GM18870 (cell line): ENCODE results near the gene LLGL2.
"Not testable (repeated sequence)": the region's sequence is repeated elsewhere in the genome, so short reads cannot be mapped to it uniquely, and the experiment has no call there.

Experiments
- ATAC-seq: cut with Tn5 transposase; IDR thresholded peaks from one replicate; pipeline ENCODE4 v1.9.1; 2021; ENCODE audit warnings: moderate library complexity; ENCODE audit not compliant: unreplicated experiment

The LLGL2 gene, protein sequence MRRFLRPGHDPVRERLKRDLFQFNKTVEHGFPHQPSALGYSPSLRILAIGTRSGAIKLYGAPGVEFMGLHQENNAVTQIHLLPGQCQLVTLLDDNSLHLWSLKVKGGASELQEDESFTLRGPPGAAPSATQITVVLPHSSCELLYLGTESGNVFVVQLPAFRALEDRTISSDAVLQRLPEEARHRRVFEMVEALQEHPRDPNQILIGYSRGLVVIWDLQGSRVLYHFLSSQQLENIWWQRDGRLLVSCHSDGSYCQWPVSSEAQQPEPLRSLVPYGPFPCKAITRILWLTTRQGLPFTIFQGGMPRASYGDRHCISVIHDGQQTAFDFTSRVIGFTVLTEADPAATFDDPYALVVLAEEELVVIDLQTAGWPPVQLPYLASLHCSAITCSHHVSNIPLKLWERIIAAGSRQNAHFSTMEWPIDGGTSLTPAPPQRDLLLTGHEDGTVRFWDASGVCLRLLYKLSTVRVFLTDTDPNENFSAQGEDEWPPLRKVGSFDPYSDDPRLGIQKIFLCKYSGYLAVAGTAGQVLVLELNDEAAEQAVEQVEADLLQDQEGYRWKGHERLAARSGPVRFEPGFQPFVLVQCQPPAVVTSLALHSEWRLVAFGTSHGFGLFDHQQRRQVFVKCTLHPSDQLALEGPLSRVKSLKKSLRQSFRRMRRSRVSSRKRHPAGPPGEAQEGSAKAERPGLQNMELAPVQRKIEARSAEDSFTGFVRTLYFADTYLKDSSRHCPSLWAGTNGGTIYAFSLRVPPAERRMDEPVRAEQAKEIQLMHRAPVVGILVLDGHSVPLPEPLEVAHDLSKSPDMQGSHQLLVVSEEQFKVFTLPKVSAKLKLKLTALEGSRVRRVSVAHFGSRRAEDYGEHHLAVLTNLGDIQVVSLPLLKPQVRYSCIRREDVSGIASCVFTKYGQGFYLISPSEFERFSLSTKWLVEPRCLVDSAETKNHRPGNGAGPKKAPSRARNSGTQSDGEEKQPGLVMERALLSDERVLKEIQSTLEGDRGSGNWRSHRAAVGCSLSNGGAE

DNA sequence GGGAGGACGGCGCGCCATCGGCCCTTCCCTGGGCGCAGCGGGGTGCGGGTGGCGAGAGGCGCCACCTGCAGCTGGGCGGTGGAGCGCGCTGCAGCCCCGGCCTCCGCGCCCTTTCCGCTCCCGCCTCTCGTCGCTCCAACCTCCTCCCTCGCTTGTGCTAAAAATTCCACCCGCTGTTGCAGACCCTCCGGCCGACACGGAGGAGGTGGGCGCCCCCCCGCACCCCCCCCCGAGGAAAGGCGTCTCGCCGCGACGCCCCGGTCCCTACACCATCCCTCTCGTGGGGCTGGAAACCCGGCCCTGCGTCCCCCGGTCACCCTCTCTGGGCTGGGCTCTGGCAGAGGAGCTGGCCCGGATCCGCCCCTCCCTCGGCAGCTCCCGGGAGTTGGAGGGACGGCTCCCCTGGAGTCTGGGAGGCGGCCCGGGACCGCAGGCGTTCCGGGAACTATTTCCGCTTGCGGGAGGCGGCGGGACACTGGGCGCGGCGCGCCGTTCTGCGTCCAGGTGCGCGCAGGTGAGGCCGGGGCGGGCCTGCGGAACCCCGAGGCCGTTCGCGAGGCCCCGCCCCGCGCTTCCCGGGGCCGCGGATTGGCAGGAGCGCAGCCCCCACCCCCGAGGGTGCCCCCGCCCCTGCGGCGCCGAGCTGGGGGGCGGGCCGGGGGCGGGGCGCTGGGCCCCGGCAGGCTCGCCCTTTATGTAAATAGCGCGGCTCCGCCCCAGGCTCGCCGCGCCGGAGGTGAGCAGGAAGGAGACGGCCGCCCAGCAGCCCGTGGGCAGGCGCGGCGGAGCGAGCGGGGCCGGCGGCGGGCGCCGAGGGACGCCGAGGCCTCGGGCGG lies at the start of gene LLGL2:
Gene LLGL2, plus strand, starts transcription at position 728 of the 836 bp plus-strand sequence. CDS start 17,730 bp downstream, outside the sequence.
- no peak for ATAC-seq

DNA sequence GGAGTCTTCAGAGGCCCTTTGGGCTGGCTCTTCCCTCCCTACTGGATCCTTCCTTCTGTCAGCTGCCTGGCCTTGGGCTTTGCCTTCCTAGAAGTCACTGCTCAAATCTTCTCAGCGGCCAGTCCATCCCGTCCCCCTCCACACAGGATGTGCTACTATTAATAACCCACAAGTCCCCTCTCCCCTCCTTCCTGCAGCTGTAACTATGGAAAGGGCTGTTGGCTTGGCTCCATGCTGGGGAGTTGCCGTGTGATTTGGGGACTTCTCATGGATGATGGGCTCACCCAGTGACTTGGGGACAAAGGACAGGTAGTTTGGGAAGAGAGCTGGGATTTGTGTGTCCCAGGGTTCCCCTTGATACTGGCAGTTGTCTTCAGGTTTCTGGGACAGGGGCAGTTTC lies 49.6 kb upstream of the LLGL2 start:
- no peak for ATAC-seq

- no peak for ATAC-seq
These were observed 49.2 kb upstream of the LLGL2 start for GRCh38 chr17:75476271-75476671.

GRCh38 chr17:75476752-75477489 lies 48.6 kb upstream of the LLGL2 start:
- no peak for ATAC-seq

DNA sequence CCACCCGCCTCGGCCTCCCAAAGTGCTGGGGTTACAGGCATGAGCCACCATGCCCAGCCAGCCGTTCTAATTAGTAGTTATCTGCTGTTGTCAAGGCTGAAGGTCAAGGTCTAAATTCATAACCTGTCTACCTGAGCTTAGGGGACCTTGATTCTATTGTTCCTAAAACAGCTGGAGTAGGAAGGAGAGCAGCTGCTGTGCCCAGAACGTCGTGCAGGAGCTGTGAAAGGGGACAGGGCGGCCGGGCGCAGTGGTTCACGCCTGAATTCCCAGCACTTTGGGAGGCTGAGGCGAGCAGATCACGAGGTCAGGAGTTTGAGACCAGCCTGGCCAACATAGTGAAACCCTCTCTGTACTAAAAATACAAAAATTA lies 48.0 kb upstream of the LLGL2 start:
- not testable (repeated sequence) for ATAC-seq

DNA sequence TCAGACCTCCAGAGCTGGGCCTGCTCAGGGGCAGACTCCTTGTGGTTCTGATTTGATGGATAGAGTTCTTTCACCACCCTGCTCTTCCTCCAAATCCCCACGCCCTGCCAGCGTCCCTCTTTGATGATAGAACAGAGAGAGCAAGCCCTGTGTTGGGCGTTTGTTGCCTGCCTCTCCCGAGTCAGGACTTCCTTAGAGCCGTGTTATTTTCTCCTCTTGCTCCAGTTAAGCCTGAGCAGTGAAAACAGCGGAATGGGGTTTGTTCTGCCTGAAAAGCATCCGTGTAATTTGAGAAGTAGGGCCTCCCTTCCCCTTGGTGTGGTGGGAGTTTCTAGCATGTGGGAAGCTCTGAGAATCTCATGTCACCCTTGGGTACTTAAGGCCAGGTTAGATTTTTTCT lies 47.0 kb upstream of the LLGL2 start:
- no peak for ATAC-seq

GRCh38 chr17:75480281-75480680 lies 45.2 kb upstream of the LLGL2 start:
- ATAC-seq, result no peak

- no peak for ATAC-seq
These were observed 44.1 kb upstream of the LLGL2 start for GRCh38 chr17:75481194-75482068.

GRCh38 chr17:75482098-75482942 lies 43.2 kb upstream of the LLGL2 start:
- ATAC-seq, result no peak

DNA sequence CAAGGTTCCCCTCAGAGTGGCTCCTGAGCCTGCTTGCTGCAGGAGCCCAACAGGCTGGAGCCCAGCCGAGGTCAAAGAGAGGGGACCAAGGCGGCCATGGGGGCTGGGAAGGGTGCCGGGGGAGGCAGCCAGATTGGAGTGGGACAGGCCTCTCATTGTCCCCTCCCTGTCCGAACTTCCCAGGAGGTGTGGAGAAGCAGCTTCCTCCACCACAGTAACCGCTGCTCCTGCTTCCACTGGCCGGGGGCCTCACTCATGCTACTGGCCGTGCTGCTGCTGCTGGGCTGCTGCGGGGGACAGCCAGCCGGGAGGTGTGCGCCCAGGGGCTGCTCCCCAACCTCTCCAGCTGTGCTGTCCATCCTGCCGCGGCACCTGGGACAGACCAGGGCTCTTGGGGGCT lies 39.8 kb upstream of the LLGL2 start:
- ATAC-seq, result no peak

GRCh38 chr17:75486151-75486550 lies 39.3 kb upstream of the LLGL2 start:
- ATAC-seq, result no peak

- ATAC-seq, result no peak
These were observed 38.5 kb upstream of the LLGL2 start for GRCh38 chr17:75486951-75487350.

DNA sequence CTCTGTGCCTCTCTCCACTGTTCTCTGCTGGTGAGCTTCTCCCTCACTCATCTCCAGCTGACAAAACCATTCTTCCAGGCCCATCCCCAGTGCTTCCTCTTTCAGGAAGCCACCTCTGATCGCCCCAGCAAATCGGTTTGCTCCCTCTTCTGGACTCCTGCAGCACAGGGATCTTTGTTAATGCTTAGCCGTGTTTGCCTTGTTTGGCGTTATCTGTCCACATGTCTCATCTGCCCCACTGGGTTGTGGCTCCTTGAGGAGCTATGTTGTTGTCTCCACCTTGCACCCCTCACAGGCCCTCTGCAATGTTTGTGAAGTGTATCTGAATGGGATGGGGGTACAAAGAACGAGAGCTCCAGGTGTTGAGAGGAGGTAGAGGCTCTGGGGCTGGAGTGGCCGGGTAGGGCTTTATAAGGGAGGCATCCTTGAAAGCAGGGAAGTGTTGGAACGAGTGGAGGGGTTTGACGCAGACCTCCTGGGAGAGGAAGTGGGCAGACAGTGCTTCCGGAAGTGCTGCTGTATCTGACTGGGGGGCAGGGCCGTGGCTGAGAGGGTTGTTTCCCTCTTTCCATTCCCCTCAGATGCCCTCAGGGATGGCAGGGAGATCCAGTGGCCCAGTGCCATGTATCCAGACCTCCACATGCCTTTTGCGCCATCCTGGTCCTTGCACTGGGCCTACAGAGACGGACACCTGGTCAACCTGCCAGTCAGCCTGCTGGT lies 38.0 kb upstream of the LLGL2 start:
- no peak for ATAC-seq

DNA sequence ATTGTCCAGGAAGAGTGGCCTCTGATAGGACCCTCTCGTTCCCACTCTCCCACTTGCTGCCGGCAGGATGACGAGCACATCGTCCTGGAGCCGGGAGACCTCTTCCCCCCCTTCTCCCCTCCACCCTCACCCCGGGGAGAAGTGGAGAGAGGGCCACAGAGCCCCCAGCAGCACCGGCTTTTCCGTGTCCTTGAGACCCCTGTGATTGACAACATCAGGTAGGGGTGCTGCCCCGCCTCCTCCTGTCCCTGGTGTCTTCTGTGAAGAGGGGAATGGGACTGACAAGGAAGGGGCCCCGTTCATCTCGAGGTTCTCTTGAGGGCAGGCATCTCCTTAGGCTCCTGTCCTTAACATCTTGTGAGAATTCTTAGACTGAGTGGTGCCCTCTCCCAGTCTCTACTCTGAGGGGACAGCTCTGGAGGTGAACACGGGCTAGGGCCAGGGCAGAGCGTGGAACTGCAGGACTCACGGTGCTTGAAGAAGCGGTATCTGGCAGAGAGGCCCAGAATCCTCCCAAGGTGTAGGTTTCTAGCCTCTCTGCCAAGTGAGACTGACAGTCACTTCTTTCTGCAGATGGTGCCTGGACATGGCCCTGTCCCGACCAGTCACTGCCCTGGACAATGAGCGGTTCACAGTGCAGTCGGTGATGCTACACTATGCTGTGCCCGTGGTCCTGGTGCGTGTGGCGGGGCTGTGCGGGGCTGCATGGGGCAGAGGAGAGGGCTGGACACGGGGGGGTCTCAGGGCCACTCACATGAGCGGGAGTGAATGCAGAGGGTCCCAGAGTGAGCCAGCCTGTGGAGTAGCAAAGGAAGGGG lies 36.6 kb upstream of the LLGL2 start:
- ATAC-seq, result no peak

GRCh38 chr17:75489511-75489955 lies 36.0 kb upstream of the LLGL2 start:
- no peak for ATAC-seq

DNA sequence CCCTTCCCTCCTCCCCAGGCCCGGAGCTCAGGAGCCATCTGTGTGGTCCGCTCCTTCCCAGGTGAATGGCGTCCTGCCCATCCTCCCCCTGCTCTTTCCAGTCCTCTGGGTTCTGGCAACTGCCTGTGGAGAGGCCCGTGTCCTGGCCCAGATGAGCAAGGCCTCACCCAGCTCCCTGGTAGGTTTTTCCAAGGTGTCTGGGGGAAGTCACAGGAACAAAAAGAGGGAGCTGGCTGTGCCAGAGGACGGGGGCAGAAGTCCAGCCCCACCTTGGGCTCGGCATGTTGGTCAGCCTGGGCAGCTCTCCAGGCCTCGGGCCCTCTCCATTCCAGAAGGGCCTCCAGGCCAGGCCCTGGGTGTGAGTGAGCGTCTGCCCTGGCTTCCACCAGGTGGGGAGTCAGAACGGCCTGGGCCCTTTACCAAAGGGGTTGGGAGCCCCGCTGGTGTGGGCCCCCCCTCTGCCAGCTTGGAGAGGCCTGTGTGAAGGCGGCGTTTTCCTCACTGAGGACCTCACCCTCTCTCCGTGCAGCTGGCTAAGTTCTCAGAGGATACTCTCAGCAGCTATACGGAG lies 35.2 kb upstream of the LLGL2 start:
- no peak for ATAC-seq
